Kidney epithelial cell (primary cell): Measurements from ENCODE around the gene CERS1. TPM values are rescaled to one million over a fixed set of nuclear protein-coding genes. Genes with fewer than 3 reads are reported as not detected.

Experiments used
- DNase-seq: peaks from one replicate; pipeline ENCODE4 v3.0.0-alpha.2; 2010; ENCODE audit warnings: low read depth
- H3K27me3 ChIP-seq: 2 replicates; pipeline ENCODE4 v1.6.0; 2011; ENCODE audit warnings: low read length; ENCODE audit not compliant: control insufficient read depth, insufficient read depth
- H3K36me3 ChIP-seq: 2 replicates; pipeline ENCODE4 v1.5.1; 2011; ENCODE audit warnings: low read length; ENCODE audit not compliant: control insufficient read depth, insufficient read depth
- H3K4me3 ChIP-seq: 2 replicates; pipeline ENCODE4 v1.5.1; 2011; ENCODE audit warnings: low read depth, mild to moderate bottlenecking, control low read depth, low read length
- CTCF ChIP-seq: IDR thresholded peaks from 2 replicates; pipeline ENCODE4 v1.5.1; 2011; ENCODE audit warnings: mild to moderate bottlenecking, moderate library complexity, low read length, control low read depth, inconsistent platforms; ENCODE audit not compliant: insufficient read depth, poor library complexity, severe bottlenecking
- total RNA-seq: library from RNA; depleted of rRNA; stranded (reverse); fragments of >200 nt; gene quantifications from 2 replicates; pipeline ENCODE4 v1.2.3, GENCODE V29; 2015

Gene CERS1
- total RNA-seq, 1 donor from 2014 or later = 2.9 TPM

DNA sequence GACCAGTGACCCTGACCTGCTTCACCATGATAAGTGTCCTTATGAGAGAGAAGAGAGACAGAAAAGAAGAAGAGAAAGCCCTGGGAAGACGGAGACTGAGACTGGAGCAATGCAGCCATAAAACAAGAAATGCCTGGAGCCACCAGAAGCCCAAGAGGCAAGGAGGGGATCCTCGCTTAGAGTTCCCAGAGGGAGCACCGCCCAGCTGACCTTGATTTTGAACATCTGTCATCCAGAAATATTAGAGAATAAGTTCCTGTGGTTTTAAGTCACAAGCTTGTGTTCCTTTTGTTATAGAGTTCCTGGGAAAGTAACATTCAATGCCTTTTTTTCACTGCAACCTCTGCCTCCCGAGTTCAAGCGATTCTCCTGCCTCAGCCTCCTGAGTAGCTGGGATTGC is 20.2 kb downstream of the CERS1 start:
- DNase-seq = no peak
- H3K4me3 ChIP-seq = no peak overlapping the region
- no peak for TF ChIP-seq CTCF
- H3K36me3 ChIP-seq = no peaks in the 10 kb centered on the region
- H3K27me3 ChIP-seq = peaks cover 2% of the 10 kb centered on the region

DNA sequence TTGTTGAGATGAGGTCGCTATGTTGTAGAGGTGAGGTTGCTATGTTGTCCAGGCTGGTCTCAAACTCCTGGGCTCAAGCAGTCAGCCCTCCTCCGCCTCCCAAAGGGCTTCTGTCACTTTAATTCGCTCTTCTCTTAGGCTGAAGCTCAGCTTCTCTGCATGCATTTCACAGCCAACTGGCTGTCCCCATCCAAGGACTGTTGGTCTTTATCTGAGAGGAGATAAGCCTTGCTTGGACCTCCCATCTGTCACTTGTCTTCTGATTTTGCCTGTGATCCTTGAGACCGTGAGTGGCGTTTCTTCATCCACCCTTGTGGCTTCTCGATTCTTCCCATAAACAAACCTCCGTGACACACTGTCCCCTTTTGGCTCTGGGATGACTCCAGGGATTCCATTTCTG is 24.4 kb downstream of the CERS1 start:
- H3K4me3 ChIP-seq = no peak overlapping the region
- peaks cover 23% of the 10 kb centered on the region for H3K27me3 ChIP-seq
- no peak for TF ChIP-seq CTCF
- peaks cover 5% of the 10 kb centered on the region for H3K36me3 ChIP-seq
- DNase-seq = no peak

- Histone ChIP-seq H3K4me3 (no peak overlapping the region), H3K27me3 (peaks cover 23% of the 10 kb centered on the region), H3K36me3 (peaks cover 7% of the 10 kb centered on the region)
- no peak for DNase-seq
- no peak for TF ChIP-seq CTCF
Observed at GRCh38 chr19:18870531-18871172, 25.3 kb downstream of the CERS1 start.

DNA sequence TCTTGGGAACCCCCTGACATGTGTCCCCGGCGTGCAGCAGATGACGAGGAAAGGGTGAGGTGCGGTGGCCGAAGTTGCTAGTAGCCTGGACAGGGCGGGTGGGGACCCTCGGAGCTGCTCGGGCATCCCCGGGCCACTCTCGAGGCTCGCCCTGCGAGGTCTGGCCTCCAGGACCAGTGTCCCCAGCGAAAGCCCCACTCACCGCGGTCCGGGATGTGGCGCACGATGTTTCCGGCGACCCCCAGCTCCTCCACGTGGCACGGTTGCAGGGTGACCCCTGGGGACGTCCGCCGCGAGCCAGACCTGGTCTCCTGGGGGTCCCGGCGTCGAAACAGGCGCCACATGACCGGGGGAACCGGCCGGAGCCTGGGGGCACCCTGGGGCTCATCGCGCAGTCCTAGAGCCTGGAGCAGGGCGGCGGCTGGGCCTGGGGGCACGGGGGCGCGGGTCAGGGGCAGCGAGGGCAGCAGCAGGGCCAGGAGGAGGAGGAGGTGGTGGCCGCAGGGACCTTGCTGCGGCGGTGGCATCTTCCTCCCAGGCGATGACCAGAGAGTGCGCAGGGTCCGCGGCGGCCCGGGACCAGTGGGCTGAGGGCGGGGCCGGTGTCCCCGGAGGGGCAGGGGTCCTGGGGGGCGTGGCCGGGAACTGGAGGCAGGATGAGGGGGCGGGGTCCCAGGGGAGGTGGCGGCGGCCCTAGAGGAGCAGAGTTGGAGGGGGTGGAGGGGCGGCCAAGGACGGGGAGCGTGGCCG is 26.0 kb downstream of the CERS1 start:
- DNase-seq = no peak

DNA sequence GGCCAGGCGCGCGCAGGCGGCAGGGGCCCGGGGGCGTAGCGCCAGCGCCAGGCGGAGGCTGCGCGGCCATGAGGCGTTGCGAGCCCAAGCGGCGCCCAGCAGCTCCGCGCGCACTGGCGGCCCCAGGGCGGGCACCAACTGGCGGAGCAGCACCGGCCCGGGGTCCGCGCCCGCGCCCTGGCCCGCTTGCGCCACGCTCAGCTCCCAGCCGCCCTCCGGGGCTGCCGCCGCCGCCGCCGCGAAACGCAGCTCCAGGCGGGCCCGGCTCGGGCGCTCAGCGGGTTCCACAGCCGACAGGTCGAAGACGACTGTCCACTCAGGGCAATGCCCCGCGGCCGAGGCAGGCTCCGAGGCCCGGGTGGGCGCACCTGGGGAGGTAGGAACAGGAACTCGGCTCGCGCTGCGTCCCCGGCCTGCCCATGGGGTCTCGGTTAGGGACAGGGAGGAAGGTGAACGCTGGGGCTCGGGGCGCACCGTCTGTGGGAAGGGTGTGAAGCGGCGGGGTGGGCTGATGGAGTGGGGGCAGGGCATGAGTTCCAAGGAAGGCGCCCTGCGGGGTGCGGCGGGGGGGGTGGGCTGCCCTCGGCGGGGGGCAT is 26.8 kb downstream of the CERS1 start:
- no peak for TF ChIP-seq CTCF
- no peak overlapping the region for H3K4me3 ChIP-seq
- peaks cover 9% of the 10 kb centered on the region for H3K36me3 ChIP-seq
- H3K27me3 ChIP-seq = peaks cover 23% of the 10 kb centered on the region
- DNase-seq = no peak

More for the DNA sequence above, 26.0 kb downstream of the CERS1 start:
- H3K36me3 ChIP-seq = peaks cover 9% of the 10 kb centered on the region
- no peak overlapping the region for H3K4me3 ChIP-seq
- peaks cover 23% of the 10 kb centered on the region for H3K27me3 ChIP-seq
- no peak for TF ChIP-seq CTCF
